GM21381 (cell line): ENCODE measurements around the gene AP4S1.
A peak's percentile ranks its signal among the peaks of the same experiment; 100 is the strongest.
"Not testable (repeated sequence)": the region's sequence is repeated elsewhere in the genome, so short reads cannot be mapped to it uniquely, and the experiment has no call there.

Source experiments
- ATAC-seq: cut with Tn5 transposase; IDR thresholded peaks from one replicate; pipeline ENCODE4 v1.9.1; 2021; ENCODE audit warnings: mild to moderate bottlenecking, moderate library complexity; ENCODE audit not compliant: unreplicated experiment

Gene AP4S1

DNA sequence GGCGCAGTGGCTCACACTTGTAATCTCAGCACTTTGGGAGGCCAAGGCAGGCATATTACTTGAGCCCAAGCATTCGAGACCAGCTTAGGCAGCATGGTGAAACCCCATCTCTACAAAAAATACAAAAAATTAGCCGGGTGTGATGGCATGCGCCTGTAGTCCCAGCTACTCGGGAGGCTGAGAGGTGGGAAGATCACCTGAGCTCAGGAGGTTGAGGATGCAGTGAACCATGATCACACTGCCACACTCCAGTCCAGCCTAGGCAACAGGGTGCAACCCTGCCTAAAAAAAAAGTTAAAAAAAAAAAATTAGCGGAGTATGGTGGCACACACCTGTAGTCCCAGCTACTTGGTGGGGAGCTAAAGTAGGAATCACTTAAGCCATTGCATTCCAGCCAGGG, 21.4 kb upstream of the AP4S1 start:
- ATAC-seq = not testable (repeated sequence)

DNA sequence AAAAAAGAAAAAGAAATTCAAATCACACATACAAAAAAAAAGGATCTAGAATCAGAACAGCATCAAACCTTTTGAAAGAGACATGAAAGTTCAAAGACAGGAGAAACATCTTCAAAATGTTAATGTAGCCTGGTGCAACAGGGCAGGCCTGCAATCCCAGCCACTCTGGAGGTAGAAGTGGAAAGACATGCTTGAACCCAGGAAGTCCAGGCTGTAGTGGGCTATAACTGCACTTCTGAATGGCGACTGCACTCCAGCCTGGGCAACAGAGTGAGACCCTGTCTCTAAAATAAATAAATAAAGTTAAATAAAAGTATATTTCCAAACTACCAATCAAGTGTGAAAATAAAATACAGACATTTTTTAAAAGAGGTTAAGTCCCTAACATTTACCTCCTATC, 18.7 kb upstream of the AP4S1 start:
- ATAC-seq = no peak

DNA sequence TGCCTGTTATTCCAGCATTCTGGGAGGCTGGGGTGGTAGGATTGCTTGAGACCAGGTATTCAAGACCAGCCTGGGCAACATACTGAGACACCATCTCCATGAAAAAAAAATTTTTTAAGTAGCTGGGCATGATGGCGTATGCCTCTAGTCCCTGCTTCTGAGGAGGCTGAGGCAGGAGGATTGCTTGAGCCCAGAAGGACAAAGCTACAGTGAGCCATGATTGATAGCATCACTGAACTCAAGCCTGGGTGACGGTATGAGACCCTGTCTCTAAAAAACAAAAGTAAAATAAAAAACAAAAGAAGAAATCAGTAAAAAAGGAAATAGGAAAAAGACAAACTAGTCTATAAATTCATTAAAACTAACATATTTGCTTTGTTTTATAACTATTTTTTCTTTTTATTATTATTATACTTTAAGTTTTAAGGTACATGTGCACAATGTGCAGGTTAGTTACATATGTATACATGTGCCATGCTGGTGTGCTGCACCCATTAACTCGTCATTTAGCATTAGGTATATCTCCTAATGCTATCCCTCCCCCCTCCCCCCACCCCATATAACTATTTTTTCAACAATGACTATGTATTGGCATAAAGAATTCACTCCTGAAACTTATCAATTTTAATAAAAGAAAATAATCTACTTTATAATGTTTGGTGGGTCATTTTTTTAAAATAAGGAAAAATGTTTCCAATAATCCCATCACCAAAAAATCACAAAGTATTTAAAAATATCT, 15.4 kb upstream of the AP4S1 start:
- no peak for ATAC-seq

DNA sequence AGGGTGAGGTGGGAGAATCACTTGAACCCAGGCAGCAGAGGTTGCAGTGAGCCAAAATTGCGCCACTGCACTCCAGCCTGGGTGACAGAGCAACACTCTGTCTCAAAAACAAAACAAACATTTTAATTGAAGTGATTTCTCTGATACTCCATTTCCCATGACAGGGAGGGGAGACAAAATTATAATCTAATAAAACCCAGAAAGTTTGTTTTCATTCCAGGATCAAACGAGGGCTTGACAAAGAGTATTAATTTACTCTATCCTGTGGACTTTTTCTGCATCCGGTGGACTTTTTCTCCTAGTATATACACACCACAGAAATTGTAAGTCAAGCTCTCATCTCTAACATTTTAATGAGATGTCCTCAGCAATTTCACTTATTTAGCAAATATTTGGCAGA, 14.5 kb upstream of the AP4S1 start:
- no peak for ATAC-seq

DNA sequence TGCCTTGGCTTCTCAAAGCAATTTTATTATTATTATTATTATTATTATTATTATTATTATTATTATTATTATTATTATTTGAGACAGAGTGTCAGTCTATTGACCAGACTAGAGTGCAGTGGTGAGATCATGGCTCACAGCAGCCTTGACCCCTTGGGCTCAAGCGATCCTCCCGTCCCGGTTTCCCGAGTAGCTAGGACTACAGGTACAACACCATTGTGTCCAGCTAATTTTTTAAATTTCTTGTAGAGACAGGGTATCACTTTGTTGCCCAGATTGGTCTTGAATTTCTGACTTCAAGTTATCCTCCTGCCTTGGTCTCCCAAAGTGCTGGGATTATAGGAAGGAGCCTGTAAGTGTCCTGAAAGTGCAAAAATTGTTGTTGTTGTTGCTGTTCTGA, 11.6 kb upstream of the AP4S1 start:
- ATAC-seq = no peak

DNA sequence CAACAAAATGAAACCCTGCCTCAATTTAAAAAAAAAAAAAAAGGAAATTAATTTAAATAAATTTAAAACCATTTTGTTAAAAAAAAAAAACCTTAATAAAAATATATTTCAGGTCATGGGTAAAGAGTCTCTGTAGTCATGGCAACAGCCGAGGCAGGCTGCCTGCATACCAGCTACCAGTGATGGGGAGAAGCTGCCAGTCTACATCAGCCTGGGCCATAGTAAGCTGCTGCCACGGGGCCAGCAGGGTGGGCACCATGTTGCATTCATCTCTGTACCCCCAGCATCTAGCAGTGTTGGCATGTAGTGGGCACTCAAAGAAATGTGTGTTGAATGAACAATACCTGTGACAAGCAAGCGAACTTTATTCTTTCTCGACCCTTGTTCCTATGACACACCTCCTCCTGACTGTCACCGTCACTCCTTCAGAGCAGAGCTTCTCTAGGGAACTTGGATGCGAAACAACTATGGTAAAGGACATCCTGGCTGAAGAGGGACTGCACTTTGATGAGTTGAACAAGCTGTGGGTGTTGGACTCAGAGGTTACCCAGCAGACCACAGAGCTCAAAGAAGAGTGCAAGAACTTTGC, 7.3 kb upstream of the AP4S1 start:
- ATAC-seq = no peak

DNA sequence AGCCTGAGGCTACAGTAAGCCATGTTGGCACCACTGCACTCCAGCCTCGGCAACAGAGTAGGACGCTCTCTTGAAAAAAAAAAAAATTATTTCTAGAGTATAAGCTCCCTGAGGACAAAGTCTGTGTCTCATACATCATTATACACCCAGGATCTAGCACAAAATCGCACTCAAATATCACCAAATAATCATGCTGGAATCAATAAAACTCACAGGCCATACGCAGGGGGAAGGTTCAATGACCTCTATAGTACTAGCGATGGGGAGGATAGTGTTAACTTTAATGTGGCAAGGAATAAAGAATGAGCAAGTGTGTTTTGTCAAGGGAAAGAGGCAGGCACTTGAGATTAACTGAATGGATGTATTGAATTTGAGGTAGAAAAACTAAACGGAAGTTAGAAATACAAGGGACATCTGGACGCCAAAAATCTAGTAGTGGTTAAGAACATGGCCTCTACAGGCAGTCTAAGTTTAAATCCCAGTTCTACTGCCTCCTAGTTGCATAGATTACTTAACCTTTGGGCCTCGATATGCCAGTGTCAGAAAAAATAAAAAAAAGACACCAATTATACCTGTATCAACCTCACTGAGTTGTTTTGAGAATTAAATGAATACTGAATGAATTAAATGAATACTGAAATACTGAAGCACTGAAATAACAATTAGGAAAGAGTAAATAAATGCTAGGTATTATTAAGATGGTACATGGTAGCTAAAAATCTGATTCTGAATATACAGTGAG, 4.4 kb upstream of the AP4S1 start:
- no peak for ATAC-seq

DNA sequence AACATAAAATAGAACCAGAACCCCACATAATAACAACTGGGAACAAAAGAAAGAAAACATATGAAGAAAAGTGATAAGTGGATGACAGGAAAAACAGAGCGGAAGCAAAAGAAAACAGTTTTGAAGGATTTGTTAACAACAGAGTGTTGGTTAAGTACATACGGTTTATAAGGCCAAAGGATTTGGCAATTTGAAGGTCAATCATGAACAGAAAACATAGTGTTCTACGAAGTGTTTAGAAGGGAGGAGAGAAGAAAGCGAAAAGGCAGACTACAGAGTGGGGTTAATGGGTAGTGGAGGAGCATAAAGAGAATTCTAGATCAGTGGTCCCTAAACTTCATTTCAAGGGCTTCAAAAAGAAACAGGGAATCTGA, 3.9 kb upstream of the AP4S1 start:
- ATAC-seq = no peak

DNA sequence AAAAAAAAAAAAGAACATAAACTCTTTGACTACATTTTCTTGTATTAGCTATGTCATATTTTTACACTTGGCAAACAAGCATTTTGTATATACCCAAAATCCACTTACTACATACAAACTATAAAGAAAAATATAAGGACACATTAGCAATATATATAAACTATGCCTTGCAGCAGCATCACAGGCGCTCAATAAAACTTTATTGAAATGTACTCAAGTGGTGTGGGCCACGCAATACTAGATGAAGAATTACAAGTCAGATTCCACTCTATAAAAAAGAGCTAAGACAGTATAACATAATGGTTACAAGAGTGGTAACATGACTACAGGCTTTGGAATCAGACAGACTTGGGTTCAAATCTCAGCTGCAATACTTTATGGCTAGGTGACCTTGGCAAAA, 3.1 kb upstream of the AP4S1 start:
- no peak for ATAC-seq

DNA sequence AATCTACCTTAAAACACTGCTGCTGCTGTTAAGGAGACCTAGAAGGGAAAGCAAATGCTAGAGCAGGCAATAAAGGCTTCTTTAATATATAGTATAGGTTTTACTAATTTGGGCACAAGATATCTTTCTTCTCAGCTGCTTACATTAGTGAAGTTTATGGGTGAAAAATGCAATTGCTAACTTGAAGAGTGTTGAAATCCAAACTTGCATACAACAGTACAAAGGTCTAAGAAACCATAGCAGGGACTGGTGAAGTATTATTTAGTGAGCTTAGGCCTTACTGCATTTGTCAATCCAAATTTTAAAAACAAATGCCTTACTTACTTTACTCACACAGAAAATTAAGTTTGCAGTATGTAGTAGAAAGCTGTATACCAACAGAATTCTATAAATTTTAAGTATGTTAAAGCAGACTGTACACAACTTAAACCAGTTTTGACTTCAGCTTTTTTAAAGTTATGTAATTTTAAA, 1.4 kb upstream of the AP4S1 start:
- ATAC-seq = no peak

DNA sequence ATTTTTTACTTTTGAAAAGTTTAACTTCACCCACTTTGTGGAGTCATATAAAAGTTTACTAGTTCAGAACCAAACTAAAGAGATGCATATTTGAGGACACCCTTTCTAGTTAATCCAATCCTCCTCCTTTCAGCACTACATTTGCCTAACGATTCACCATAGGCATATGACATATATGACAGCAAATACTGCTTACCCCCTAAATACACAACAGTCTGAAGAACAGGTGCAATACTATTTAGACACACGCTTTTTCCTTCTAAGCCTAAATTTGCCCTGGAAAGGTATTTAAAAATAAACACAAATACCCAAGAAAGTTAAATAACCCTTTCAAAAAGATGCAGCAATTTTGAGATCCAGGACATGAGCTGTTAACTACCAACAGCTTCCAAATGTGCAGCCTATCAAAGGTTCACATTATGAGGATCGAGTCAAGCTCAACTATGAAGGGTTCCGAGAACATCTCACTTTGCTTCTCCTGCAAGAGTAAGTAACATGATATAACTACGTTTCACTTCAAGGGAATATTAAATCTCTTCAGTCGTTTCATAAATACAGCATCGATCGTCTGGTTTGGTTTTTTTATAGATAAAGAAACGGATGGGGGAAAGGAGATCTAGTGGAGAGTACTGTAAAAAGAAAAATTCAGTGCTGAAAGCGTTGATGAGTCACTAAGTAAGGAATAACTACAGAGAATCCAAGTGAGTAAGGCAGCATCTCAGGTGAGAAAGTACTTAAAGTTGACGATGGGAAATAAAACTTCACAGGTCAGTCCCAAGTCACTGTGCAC, 677 bp upstream of the AP4S1 start:
- ATAC-seq = no peak

DNA sequence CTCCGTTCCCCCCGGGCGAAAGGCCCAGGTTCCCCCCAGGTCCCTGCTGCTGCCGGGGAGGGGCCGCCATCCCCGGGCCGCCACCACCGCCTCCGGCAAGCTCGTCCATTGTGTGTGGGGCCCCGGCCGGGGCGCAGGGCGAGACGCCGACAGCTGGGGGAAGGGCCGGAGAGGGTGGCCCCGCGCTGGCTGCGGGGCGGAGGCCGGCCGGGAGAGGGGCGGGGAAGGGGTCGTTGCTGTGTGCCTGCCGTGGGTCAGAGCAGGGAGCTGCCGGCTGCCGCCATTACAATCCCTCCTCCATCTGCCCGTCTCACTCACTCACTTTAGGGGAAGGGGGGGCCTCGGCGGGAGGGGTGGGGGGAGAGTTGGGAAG, 614 bp downstream of the AP4S1 start, which contains the start of gene STRN3:
Gene STRN3, minus strand, starts transcription at position 303 of the 373 bp plus-strand sequence. Its CDS starts 194 bp downstream, at position 109.
- no peak for ATAC-seq

DNA sequence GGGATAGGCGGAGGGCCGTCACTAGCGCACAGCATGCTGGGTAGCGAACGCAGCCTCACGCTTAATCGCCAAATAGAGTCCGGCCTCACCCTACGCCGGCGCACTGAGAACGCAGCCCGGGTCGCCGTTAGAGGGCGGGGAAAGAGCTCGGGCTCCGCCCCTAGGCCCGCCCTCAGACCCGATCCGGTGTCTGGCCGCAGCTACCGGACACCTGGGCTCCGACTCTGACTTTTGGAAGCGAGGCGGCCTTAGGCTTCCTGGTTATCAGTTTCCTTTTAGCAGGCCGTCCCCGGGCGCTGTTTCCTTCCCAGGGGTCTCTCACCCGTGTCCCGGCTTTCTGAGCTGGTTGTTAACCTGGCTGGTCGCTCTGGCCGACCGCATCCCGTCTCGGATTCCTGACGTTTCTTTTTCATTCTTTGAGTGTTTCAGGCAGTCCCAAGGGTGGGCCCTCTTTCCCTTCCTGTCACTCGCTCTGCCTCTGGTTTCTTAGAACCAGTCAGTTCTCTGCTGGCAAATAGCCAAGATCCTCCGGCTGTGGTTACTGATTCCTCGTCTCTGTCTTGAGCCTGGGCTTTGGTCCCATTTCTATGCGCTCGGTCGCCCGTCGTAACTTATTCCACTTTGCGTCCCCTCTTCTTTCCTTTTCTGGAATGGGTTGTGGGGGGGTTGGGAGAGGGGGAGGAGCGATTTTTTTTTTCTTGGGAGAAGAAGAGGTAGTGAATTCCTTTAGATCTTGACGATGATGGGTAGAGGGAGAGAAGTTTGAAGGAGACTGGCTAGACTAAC, 1.2 kb downstream of the AP4S1 start:
- ATAC-seq = peak; percentile 93

DNA sequence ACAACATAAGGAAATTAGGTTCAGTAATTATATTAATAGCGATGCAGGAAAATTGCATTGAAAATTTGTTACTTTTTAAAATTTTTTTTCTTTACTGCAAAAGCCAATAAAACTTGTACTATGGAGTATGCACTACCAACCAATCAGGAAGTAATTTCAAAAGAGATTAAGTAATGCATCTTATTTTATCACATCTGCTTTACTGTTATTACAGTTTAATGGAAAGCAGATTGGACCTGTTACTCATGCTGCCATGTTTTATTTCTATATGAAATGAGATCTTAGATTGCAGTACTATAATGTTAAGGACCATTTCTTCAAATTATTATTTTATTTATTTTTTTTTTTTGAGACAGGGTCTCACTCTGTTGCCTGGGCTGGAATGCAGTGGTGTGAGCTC, 2.4 kb downstream of the AP4S1 start:
- no peak for ATAC-seq

DNA sequence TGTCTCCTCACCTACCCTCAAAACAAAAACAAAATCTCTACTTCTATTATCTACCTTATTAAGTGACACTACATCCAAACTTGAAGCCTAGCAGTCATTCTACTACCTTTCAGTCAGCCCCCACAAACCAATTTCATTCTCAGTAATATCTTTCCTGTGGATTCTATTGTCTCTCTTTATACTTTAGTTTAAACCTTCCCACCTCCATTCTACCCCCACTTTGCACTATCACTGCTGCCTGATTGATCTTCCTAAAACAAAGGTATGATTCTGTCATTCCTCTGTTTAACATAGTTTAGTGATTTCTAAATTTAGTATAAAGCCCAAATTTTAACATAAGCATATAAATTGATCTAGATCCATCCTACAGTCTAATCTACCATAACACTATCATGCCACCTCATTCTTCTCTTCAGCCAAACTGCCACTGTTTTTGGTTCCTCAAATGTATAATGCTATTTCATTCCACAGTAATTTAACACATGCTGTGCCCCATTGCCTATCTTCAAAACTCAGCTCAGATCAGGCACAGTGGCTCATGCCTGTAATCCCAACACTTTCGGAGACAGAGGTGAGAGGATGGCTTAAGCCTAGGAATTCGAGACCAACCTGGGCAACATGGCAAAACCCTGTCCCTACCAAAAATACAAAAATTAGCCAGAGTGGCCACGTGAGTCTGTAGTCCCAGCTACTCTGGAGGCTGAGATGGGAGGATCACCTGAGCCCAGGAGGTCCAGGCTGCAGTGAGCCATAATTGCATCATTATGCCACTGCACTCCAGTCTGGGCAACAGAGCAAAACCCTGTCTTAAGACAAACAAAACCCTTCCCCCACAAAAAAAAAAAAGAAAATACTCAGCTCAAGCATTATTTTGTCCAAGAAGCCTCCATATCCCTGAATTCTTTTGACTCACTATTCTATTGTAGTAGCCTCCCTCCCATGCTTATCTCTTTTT, 3.8 kb downstream of the AP4S1 start:
- no peak for ATAC-seq

DNA sequence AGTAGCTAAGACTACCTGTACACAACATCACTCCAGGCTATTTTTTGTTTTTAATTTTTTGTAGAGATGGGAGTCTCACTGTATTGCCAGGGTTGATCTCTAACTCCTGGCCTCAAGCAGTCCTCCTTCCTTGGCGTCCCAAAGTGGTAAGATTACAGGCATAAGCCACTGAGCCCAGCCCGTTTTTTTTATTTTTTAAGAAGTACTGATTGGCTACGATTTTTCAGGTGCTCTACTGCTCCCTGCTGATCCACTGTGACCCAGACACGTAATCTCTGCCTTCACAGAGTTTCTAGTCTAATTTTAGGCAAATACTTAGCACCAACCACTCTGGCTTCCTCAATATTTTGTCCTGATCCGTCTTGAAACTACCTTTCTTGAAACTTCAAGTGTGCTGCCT, 5.0 kb downstream of the AP4S1 start:
- ATAC-seq = no peak

DNA sequence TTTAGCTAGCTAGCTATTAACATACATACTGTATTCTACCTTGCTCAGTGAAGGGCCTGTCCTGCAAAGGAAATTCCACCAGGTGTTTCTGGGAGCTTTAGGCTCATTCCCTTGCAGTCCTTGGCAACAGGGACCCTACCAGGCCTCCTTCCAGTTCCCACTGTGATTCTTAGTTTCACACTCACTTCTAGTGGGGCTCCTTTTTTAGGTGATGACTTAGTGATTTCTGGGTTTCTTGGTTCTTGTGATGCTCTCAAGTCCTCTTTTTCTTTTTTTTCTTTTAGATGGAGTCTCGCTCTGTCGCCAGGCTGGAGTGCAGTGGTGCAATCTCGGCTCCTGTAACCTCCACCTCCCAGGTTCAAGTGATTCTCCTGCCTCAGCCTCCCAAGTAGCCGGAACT, 11.1 kb downstream of the AP4S1 start:
- ATAC-seq = no peak

DNA sequence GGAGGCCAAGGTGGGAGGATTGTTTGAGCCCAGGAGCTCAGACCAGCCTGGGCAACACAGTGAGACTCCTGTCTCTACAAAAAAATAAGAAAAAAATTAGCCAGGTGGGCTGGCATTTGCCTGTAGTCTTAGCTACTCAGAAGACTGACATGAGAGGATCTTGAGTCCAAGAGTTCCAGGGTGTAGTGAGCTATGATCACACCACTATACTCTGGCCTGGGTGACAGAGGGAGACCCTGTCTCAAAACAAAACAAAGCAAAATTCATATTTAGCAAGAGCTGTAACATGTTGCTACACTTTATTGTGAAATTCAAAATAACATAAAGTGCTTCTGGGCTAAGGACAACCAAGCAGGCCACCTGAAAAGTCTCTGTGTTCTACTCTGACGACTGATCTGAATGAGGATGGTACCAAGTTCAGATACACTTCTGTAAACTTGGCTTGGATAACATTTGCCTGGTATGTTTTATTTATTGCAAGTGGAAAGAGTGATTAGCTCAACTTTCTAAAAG, 12.3 kb downstream of the AP4S1 start:
- no peak for ATAC-seq

DNA sequence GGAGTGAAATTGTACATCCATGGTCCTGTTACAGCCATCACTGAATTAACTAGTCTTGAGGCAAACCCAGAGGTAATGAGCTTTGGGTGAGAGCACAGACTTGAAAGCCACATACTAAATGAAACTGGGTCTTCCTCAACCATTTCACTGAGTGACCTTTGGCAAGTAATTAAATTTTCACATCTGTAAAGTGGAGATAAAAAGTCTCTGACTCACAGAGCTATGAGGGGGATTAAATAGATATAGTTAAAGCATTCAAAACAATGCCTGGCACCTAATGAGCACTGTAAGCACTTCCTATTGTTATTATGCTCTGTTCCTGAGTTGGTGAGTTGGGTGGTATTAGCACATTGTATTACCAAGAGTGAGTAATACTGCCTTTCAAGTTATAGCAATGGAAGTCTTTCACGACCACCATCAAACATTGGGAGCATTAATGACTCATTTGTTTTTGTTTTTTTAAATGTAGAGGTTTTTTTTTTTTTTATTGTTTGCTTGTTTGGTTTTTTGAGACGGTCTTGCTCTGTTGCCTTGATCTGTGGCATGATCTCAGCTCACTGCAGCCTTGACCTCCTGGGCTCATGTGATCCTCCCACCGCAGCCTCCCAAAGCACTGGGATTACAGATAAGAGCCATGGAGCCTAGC, 13.2 kb downstream of the AP4S1 start:
- ATAC-seq = no peak
